Activated CD8-positive, alpha-beta memory T cell treated with anti-CD3 and anti-CD28 coated beads, Interleukin-2, amount 50 U/mL, for 1 hour (primary cell): ENCODE data around the gene WARS2.
A peak's percentile ranks its signal among the peaks of the same experiment; 100 is the strongest.
"Not testable (repeated sequence)": the region's sequence is repeated elsewhere in the genome, so short reads cannot be mapped to it uniquely, and the experiment has no call there.

Source experiments
- DNase-seq: peaks from one replicate; pipeline ENCODE4 v3.0.0-alpha.2; 2020; ENCODE audit errors: extremely low read depth

Gene WARS2

GRCh38 chr1:119140177-119141019, at the start of gene WARS2:
WARS2 (minus strand) TSS chr1:119140653; CDS start chr1:119140644, 9 bp downstream.
- DNase-seq: peak; percentile 96

- DNase-seq: no peak
Measured at GRCh38 chr1:119188926-119189325, 48.5 kb upstream of the WARS2 start.

- no peak for DNase-seq
Measured at GRCh38 chr1:119187416-119187815, 47.0 kb upstream of the WARS2 start.

- DNase-seq: no peak
Measured at GRCh38 chr1:119186471-119186870, 46.0 kb upstream of the WARS2 start.

GRCh38 chr1:119184972-119185371, 44.5 kb upstream of the WARS2 start:
- DNase-seq: no peak

GRCh38 chr1:119181218-119181617, 40.8 kb upstream of the WARS2 start:
- no peak for DNase-seq

- DNase-seq: no peak
Measured at GRCh38 chr1:119179051-119179450, 38.6 kb upstream of the WARS2 start.

GRCh38 chr1:119172927-119173326, 32.5 kb upstream of the WARS2 start:
- DNase-seq: not testable (repeated sequence)

- DNase-seq: not testable (repeated sequence)
Measured at GRCh38 chr1:119171381-119172010, 31.0 kb upstream of the WARS2 start.

- DNase-seq: no peak
Measured at GRCh38 chr1:119163396-119163795, 22.9 kb upstream of the WARS2 start.

GRCh38 chr1:119160866-119161265, 20.4 kb upstream of the WARS2 start:
- DNase-seq: no peak

- no peak for DNase-seq
Measured at GRCh38 chr1:119160409-119160808, 20.0 kb upstream of the WARS2 start.

GRCh38 chr1:119159966-119160365, 19.5 kb upstream of the WARS2 start:
- DNase-seq: no peak

- no peak for DNase-seq
Measured at GRCh38 chr1:119159111-119159510, 18.7 kb upstream of the WARS2 start.

GRCh38 chr1:119156761-119157160, 16.3 kb upstream of the WARS2 start:
- not testable (repeated sequence) for DNase-seq

- DNase-seq: not testable (repeated sequence)
Measured at GRCh38 chr1:119155069-119155468, 14.6 kb upstream of the WARS2 start.

- no peak for DNase-seq
Measured at GRCh38 chr1:119150150-119150549, 9.7 kb upstream of the WARS2 start.

- DNase-seq: no peak
Measured at GRCh38 chr1:119147661-119148090, 7.2 kb upstream of the WARS2 start.

- no peak for DNase-seq
Measured at GRCh38 chr1:119146466-119146865, 6.0 kb upstream of the WARS2 start.

- DNase-seq: no peak
Measured at GRCh38 chr1:119144813-119145212, 4.4 kb upstream of the WARS2 start.

GRCh38 chr1:119143706-119144105, 3.3 kb upstream of the WARS2 start:
- DNase-seq: no peak

GRCh38 chr1:119141660-119142059, 1.2 kb upstream of the WARS2 start:
- no peak for DNase-seq

- no peak for DNase-seq
Measured at GRCh38 chr1:119141020-119141424, 569 bp upstream of the WARS2 start.
